SK-N-SH (cell line): ENCODE results near the gene BCO1. TPM values are rescaled to one million over a fixed set of nuclear protein-coding genes. Genes with fewer than 3 reads are reported as not detected.

Experiments
- CTCF ChIA-PET: fragments of 300-600, 350-600 bp; formaldehyde crosslinking; extraction: SDS; loops from one replicate; lab custom pipeline; 2021; lab: Yijun Ruan, JAX
- POLR2A ChIA-PET: fragments of 350-600 bp; sonication (Branson Sonifier 250); formaldehyde crosslinking; extraction: SDS; loops from one replicate; lab custom pipeline; 2020; ENCODE audit warnings: antibody characterized with exemption, inconsistent platforms; lab: Yijun Ruan, JAX
- DNase-seq: peaks from one replicate; pipeline ENCODE4 v3.0.0; 2012
- H2AFZ ChIP-seq: fragments of 200-600 bp; sonication (generic); 2 replicates; pipeline ENCODE4 v1.8.1; 2016; ENCODE audit warnings: antibody characterized with exemption, mild to moderate bottlenecking, low read depth
- H3F3A ChIP-seq: fragments of 200-600 bp; sonication (generic); replicated peaks from 2 replicates; pipeline ENCODE3; 2016; ENCODE audit warnings: antibody characterized with exemption, mild to moderate bottlenecking; ENCODE audit not compliant: insufficient read depth
- H3K27ac ChIP-seq, 2 experiments: fragments of 200-500 bp in 1 of 2; fragments of 200-600 bp in 1 of 2; sonication (Bioruptor generic) in 1 of 2; sonication (generic), shearing (Covaris generic) in 1 of 2; 2 replicates each; pipeline versions ENCODE4 v1.5.1 to v1.6.1; 2014 to 2016; ENCODE audit warnings: low read depth in 2 of 2, inconsistent platforms in 1 of 2, low read length in 1 of 2, mild to moderate bottlenecking in 1 of 2, mixed read lengths in 1 of 2
- H3K27me3 ChIP-seq: fragments of 200-600 bp; sonication (generic), shearing (Covaris generic); 2 replicates; pipeline ENCODE4 v1.6.1; 2016; ENCODE audit warnings: mixed run types; ENCODE audit not compliant: insufficient read depth
- H3K36me3 ChIP-seq, 2 experiments: fragments of 200-500 bp in 1 of 2; fragments of 200-600 bp in 1 of 2; sonication (Bioruptor generic) in 1 of 2; sonication (generic) in 1 of 2; replicated peaks in 1 of 2; 2 replicates each; pipeline versions ENCODE3 to v1.5.1; 2014 to 2016; ENCODE audit warnings: low read length in 1 of 2, mild to moderate bottlenecking in 1 of 2; ENCODE audit not compliant: insufficient read depth in 2 of 2, control insufficient read depth in 1 of 2
- H3K4me1 ChIP-seq, 2 experiments: fragments of 200-500 bp in 1 of 2; fragments of 200-600 bp in 1 of 2; sonication (Bioruptor generic) in 1 of 2; sonication (generic), shearing (Covaris generic) in 1 of 2; 2 replicates each; pipeline versions ENCODE4 v1.5.1 to v1.6.1; 2014 to 2016; ENCODE audit warnings: low read depth in 1 of 2, low read length in 1 of 2, mixed run types in 1 of 2; ENCODE audit not compliant: insufficient read depth in 2 of 2, control insufficient read depth in 1 of 2
- H3K4me2 ChIP-seq: fragments of 200-600 bp; sonication (generic), shearing (Covaris generic); 2 replicates; pipeline ENCODE4 v1.6.1; 2017; ENCODE audit warnings: mixed run types
- H3K4me3 ChIP-seq, 2 experiments: fragments of 200-500 bp in 1 of 2; fragments of 200-600 bp in 1 of 2; sonication (Bioruptor generic) in 1 of 2; sonication (generic), shearing (Covaris generic) in 1 of 2; 2 replicates each; pipeline versions ENCODE4 v1.5.1 to v1.8.1; 2014 to 2016; ENCODE audit warnings: low read depth in 2 of 2, inconsistent platforms in 1 of 2, low read length in 1 of 2, mild to moderate bottlenecking in 1 of 2, mixed read lengths in 1 of 2, moderate library complexity in 1 of 2
- H3K79me2 ChIP-seq: fragments of 200-600 bp; sonication (generic); 2 replicates; pipeline ENCODE4 v1.8.1; 2017; ENCODE audit warnings: mild to moderate bottlenecking; ENCODE audit not compliant: insufficient read depth
- H3K9ac ChIP-seq: fragments of 200-600 bp; sonication (generic); 2 replicates; pipeline ENCODE4 v1.6.1; 2017; ENCODE audit warnings: mixed run types
- H3K9me2 ChIP-seq: fragments of 200-600 bp; sonication (generic); 2 replicates; pipeline ENCODE4 v1.6.1; 2017; ENCODE audit warnings: mixed run types
- H3K9me3 ChIP-seq: fragments of 200-600 bp; sonication (generic); 2 replicates; pipeline ENCODE4 v1.6.1; 2017; ENCODE audit warnings: mixed run types, mild to moderate bottlenecking, moderate library complexity
- H4K20me1 ChIP-seq: fragments of 200-600 bp; sonication (generic); 2 replicates; pipeline ENCODE4 v1.6.1; 2017; ENCODE audit warnings: mild to moderate bottlenecking, mixed run types; ENCODE audit not compliant: insufficient read depth
- ELF1 ChIP-seq: IDR thresholded peaks from 2 replicates; pipeline ENCODE4 v1.4.0; 2012
- EZH2phosphoT487 ChIP-seq: fragments of 200-600 bp; sonication (generic); IDR thresholded peaks from 2 replicates; pipeline ENCODE4 v1.6.1; 2017; ENCODE audit warnings: low read depth, mixed run types, mild to moderate bottlenecking, antibody characterized with exemption, moderate library complexity, borderline replicate concordance
- GABPA ChIP-seq: IDR thresholded peaks from 2 replicates; pipeline ENCODE4 v1.4.0; 2012; ENCODE audit warnings: low read depth, mild to moderate bottlenecking
- IRF3 ChIP-seq: fragments of 150-350 bp; IDR thresholded peaks from 2 replicates; pipeline ENCODE4 v1.6.1; 2016; ENCODE audit warnings: mild to moderate bottlenecking, low read depth, low read length
- MAX ChIP-seq: IDR thresholded peaks from 2 replicates; pipeline ENCODE4 v1.4.0; 2012; ENCODE audit warnings: low read depth
- MEF2A ChIP-seq: IDR thresholded peaks from 2 replicates; pipeline ENCODE4 v1.4.0; 2012; ENCODE audit warnings: low read depth, borderline replicate concordance
- NFIC ChIP-seq: IDR thresholded peaks from 2 replicates; pipeline ENCODE4 v1.4.0; 2012; ENCODE audit warnings: borderline replicate concordance
- PBX3 ChIP-seq: IDR thresholded peaks from 2 replicates; pipeline ENCODE4; 2012
- POLR2AphosphoS5 ChIP-seq: IDR thresholded peaks from 2 replicates; pipeline ENCODE4 v1.6.1; 2012; ENCODE audit warnings: low read depth, low read length
- RAD21 ChIP-seq: IDR thresholded peaks from 2 replicates; pipeline ENCODE4 v1.6.1; 2012; ENCODE audit warnings: mild to moderate bottlenecking, low read length
- REST ChIP-seq: IDR thresholded peaks from 2 replicates; pipeline ENCODE4 v1.6.1; 2012; ENCODE audit warnings: mild to moderate bottlenecking, low read depth, low read length, moderate library complexity
- RFX5 ChIP-seq: IDR thresholded peaks from 2 replicates; pipeline ENCODE4 v1.6.1; 2012; ENCODE audit warnings: mild to moderate bottlenecking, improper control_type of control experiment, low read length
- RXRA ChIP-seq: IDR thresholded peaks from 2 replicates; pipeline ENCODE4 v1.4.0; 2012; ENCODE audit warnings: low read depth, mild to moderate bottlenecking, borderline replicate concordance
- SIN3A ChIP-seq: IDR thresholded peaks from 2 replicates; pipeline ENCODE4 v1.6.1; 2012; ENCODE audit warnings: low read depth, mild to moderate bottlenecking, low read length, moderate library complexity, borderline replicate concordance
- SMC3 ChIP-seq: IDR thresholded peaks from 2 replicates; pipeline ENCODE4 v1.6.1; 2012; ENCODE audit warnings: low read depth, low read length, improper control_type of control experiment
- TAF1 ChIP-seq: IDR thresholded peaks from 2 replicates; pipeline ENCODE4 v1.6.1; 2012; ENCODE audit warnings: low read depth, mild to moderate bottlenecking, low read length, moderate library complexity, borderline replicate concordance
- USF1 ChIP-seq: IDR thresholded peaks from 2 replicates; pipeline ENCODE4 v1.4.0; 2012; ENCODE audit warnings: low read depth, borderline replicate concordance
- YY1 ChIP-seq: IDR thresholded peaks from 2 replicates; pipeline ENCODE4 v1.4.0; 2012; ENCODE audit warnings: low read depth, mild to moderate bottlenecking
- ZBTB33 ChIP-seq: IDR thresholded peaks from 2 replicates; pipeline ENCODE4 v1.4.0; 2012; ENCODE audit warnings: low read depth, borderline replicate concordance
- WGBS: methylation state at CpG from one replicate; pipeline ENCODE4 v1.1.6; 2017; ENCODE audit warnings: low lambda C conversion rate; 5-methylcytosine and 5-hydroxymethylcytosine counted together
- polyA plus RNA-seq, 3 experiments: library from polyadenylated mRNA; depleted of rRNA; stranded (reverse); fragments of >200 nt; gene quantifications; 2 replicates each; pipeline ENCODE4 v1.2.3, GENCODE V29; 2012

The BCO1 gene
- polyA plus RNA-seq, 1 of the 3 experiments (the other 2 are of a cell fraction), result 0.02 TPM

- ChIA-PET POLR2A (no interaction called here), CTCF (interaction anchor here (1.1 to 1.6 kb wide), 2 partner anchors 38 to 494 kb away, joined by 3 to 4 read pairs; no protein-coding TSS in a partner anchor)
- H3F3A ChIP-seq, result no peaks in the 10 kb centered on the region
- H3K79me2 ChIP-seq, result no peaks in the 10 kb centered on the region
- peaks cover 6% of the 10 kb centered on the region; the same call in 1 of the 2 replicates for H3K27me3 ChIP-seq
- no peaks in the 10 kb centered on the region for H3K9me3 ChIP-seq
- no peak overlapping the region for H3K4me3 ChIP-seq
- H2AFZ ChIP-seq, result no peak overlapping the region
- DNase-seq, result no peak
- no peaks in the 10 kb centered on the region for H4K20me1 ChIP-seq
- no peaks in the 10 kb centered on the region for H3K4me1 ChIP-seq
- H3K36me3 ChIP-seq, result no peaks in the 10 kb centered on the region
- TF ChIP-seq ELF1 (no peak), PBX3 (no peak), RXRA (no peak), NFIC (no peak), ZBTB33 (no peak), RFX5 (no peak), IRF3 (no peak), MEF2A (no peak)
- H3K27ac ChIP-seq, result no peak overlapping the region
- H3K4me2 ChIP-seq, result no peak overlapping the region
- no peak overlapping the region for H3K9ac ChIP-seq
- 70% methylated on average over 8 of the region's 8 CpGs for WGBS
- H3K9me2 ChIP-seq, result no peaks in the 10 kb centered on the region
Measured at GRCh38 chr16:81242977-81243618, 4.6 kb downstream of the BCO1 start.

- Histone ChIP-seq H3K4me3 (no peak overlapping the region), H3K36me3 (no peaks in the 10 kb centered on the region), H3K4me2 (no peak overlapping the region), H3K9me2 (no peaks in the 10 kb centered on the region), H3K27ac (no peak overlapping the region), H3F3A (no peaks in the 10 kb centered on the region), H4K20me1 (no peaks in the 10 kb centered on the region), H3K79me2 (no peaks in the 10 kb centered on the region), H2AFZ (no peak overlapping the region), H3K4me1 (no peaks in the 10 kb centered on the region), H3K9ac (no peak overlapping the region), H3K27me3 (peaks cover 6% of the 10 kb centered on the region; the same call in 1 of the 2 replicates), H3K9me3 (no peaks in the 10 kb centered on the region)
- 62% methylated on average over 9 of the region's 9 CpGs for WGBS
- ChIA-PET POLR2A (no interaction called here), CTCF (interaction anchor here (1.1 to 1.6 kb wide), 3 partner anchors 18 to 494 kb away, joined by 3 to 4 read pairs (median 4); no protein-coding TSS in a partner anchor)
- no peak for DNase-seq
- TF ChIP-seq POLR2AphosphoS5 (no peak), SIN3A (no peak), EZH2phosphoT487 (no peak), NFIC (no peak), GABPA (no peak), RXRA (no peak), YY1 (no peak), RAD21 (no peak), SMC3 (no peak), ELF1 (no peak), TAF1 (no peak), REST (no peak), USF1 (no peak), MAX (no peak)
Measured at GRCh38 chr16:81243942-81244341, 5.5 kb downstream of the BCO1 start.
